Skin epidermis (tissue), 12 donors: ENCODE results near the gene ABHD3.
"Not testable (repeated sequence)": the region's sequence is repeated elsewhere in the genome, so short reads cannot be mapped to it uniquely, and the experiment has no call there.

Experiments
- H3K27ac ChIP-seq, 21 experiments: fragments of 200-600 bp; sonication (generic) in 11 of 21; one replicate each; pipeline ENCODE4 v1.5.0; 2020; ENCODE audit warnings: mild to moderate bottlenecking in 3 of 21, inconsistent platforms in 2 of 21, moderate library complexity in 2 of 21
- H3K4me3 ChIP-seq, 7 experiments: fragments of 200-600 bp; sonication (generic) in 2 of 7; one replicate each; pipeline ENCODE4 v1.5.0; 2020; ENCODE audit warnings: inconsistent platforms in 2 of 7, mild to moderate bottlenecking in 2 of 7, moderate library complexity in 1 of 7

ABHD3 gene

GRCh38 chr18:21707130-21707529 is 2.6 kb upstream of the ABHD3 start:
- not testable (repeated sequence) for H3K27ac ChIP-seq, H3K4me3 ChIP-seq

GRCh38 chr18:21706386-21706865 is 1.9 kb upstream of the ABHD3 start:
- no peak overlapping the region for H3K4me3 ChIP-seq
- no peak overlapping the region for H3K27ac ChIP-seq

DNA sequence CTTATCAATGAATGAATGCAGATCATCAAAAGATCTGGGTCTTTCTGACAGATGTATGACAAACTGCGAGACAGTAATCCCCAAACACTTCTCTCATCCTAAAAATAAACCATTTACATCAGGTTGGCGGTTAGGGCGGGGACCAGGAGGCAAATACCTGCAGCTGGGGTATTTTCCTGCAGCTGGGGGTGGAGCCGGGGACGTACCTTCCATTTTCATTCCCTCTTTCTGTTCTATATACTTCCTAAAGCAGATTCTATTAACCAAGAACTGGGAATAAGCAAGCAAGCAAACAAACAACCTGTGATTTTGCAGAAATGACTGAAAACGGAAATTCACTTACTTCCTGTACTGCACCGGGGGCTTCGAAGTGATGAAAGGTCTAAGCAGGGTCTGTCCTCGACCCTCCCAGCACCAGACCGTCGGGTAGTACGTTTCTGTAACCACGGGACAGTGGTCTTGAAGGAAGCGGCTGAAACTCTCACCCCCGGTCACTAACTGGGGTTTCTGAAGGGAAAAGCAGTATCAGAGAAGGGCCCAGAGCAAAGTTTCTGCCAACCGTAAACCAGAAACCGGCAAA is 1.2 kb downstream of the ABHD3 start:
- Histone ChIP-seq H3K4me3 (peak overlapping the region; percentile 75 to 90 (median 79)), H3K27ac (peak overlapping the region; percentile 46 to 88 (median 86))

- Histone ChIP-seq H3K4me3 (no peak overlapping the region), H3K27ac (peak overlapping the region in 1 of 21 experiments; percentile 87)
Observed at GRCh38 chr18:21702602-21703001, 2.0 kb downstream of the ABHD3 start.

DNA sequence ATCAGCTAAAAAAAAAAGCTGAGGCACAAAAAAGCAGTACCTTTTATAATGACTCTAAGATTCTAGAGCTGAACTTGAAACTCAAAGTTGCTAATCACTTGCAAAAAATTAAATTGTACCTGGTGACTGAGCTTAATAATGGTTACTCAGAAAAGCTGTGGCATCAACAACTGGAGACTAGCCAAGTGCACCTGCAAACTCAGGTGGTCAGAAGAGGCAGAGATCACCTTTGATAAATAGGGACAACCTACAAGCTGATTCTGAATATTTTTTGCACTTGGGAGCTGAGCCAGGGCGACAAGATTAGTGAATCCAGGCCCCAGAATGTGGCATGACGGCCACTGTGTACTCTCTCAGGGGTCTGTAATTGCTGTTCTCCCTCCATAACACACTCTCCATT is 3.0 kb downstream of the ABHD3 start:
- Histone ChIP-seq H3K4me3 (no peak overlapping the region), H3K27ac (no peak overlapping the region)

DNA sequence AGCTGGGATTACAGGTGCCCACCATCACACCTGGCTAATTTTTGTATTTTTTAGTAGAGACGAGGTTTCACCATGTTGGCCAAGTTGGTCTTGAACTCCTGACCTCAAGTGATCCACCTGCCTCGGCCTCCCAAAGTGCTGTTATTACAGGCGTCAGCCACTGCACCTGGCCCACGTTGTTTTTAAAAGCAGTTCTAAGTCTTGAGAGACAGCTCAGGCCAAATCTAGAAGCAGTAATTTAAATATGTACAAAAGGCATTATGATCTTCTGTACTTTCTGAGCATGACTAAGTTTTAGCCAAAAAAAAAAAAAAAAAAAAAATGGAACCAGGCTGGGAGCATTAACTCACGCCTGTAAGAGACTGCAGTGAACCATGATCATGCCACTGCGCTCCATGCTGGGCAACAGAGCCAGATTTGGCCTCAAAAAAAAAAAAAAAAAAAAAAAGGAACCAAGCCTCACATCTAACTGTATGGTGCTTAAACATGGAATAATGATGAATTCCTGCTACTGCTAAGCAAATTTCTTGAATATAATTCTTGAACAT is 4.0 kb downstream of the ABHD3 start:
- no peak overlapping the region for H3K4me3 ChIP-seq
- H3K27ac ChIP-seq = no peak overlapping the region

DNA sequence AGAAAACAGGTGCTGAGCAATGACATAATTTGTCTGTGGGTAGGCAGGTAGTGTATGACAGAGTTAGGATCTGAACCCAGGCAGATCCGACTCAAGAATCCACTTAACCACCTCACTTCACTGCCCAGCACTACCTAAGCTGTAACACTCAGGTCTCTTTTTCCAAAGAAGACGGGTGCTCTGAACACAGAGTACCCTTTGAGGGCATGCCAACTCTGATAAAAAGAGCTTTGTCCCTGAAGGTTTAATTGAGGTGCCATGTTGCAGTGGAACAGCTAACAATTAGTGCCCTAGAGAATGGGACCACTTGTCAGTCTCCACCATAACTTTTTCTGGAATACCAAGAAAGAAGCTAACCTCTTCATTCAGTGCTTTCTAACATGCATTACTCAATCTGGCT is 11.3 kb downstream of the ABHD3 start:
- no peak overlapping the region for H3K4me3 ChIP-seq

GRCh38 chr18:21689736-21690135 is 14.8 kb downstream of the ABHD3 start:
- H3K27ac ChIP-seq = no peak overlapping the region
- no peak overlapping the region for H3K4me3 ChIP-seq

More for the DNA sequence above, 11.3 kb downstream of the ABHD3 start:
- H3K27ac ChIP-seq = no peak overlapping the region

- Histone ChIP-seq H3K4me3 (no peak overlapping the region), H3K27ac (peak overlapping the region in 11 of 21 experiments; percentile 1 to 57 (median 24))
Observed at GRCh38 chr18:21686282-21687105, 18.1 kb downstream of the ABHD3 start.

GRCh38 chr18:21685556-21685981 is 19.0 kb downstream of the ABHD3 start:
- not testable (repeated sequence) for H3K4me3 ChIP-seq
- H3K27ac ChIP-seq = peak overlapping the region in 4 of 21 experiments; percentile 1 to 57 (median 26)

DNA sequence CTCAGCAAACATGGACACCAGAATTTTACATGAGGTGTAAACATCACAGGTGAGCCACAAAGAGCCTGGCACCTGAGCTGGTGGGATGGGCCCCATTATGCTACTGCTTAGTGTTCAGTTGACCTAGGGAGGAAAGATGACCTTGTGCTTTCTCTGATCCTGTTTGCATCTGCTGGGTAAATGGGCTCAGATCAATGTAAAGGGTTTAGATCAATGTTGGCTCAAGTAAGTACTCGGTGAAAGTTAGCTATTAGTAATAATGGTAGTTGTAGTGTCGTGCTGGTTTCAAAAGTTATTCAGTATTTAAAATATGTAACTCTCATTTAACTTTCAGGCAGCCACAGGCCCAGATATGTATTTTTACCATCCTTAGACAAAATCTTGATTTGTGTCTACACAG is 19.8 kb downstream of the ABHD3 start:
- H3K4me3 ChIP-seq = no peak overlapping the region
- peak overlapping the region in 1 of 21 experiments; percentile 17 for H3K27ac ChIP-seq

DNA sequence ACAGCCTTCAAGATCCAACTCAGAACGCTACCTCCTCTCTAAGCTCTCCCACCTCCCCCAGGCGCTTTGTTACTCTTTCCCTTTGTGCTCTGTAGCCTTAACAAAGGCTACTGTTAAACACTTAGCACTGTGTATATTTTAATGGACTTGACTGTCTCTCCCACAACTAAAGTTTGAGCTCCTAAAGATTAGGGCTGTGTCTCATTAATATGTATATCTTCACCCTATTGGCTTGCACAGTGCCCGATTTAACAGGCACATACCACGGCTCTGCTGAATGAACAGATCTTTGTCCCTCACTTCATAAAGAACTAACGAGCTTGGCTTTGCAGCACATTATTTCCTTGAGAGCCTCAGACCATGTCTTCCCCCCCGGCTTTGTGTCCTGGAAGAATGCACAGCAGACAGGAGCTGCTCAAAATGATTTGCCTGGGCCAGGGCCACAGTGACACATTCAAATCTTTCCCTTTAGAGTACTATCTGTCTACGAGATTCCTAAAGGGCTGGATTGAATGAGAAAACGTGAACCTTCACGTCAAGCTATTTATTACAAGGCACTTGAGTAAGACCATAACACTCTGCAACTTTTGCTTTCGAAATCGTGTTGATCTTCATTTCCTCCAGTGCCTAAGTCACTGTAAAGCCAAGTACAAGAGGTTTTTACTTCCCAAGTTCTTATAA is 22.1 kb downstream of the ABHD3 start:
- peak overlapping the region in 5 of 7 experiments; percentile 8 to 32 (median 13) for H3K4me3 ChIP-seq
- peak overlapping the region in 20 of 21 experiments; percentile 15 to 88 (median 74) for H3K27ac ChIP-seq

DNA sequence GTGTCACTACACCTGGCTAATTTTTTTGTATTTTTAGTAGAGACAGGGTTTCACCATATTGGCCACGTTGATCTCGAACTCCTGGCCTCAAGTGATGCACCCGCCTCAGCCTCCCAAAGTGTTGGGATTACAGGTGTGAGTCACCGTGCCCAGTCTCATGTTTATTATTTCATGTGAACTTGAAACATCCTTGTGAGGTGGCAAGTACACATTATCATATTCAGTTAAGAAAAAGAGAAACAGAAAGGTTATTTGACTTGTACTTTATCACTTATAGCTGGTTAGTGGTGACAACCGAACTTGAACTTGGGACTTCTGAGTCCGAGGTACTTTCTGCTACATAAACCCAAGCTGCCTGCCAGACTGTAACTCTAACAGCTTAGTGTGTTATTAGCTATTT is 24.4 kb downstream of the ABHD3 start:
- Histone ChIP-seq H3K4me3 (no peak overlapping the region), H3K27ac (no peak overlapping the region)

GRCh38 chr18:21678859-21679258 is 25.7 kb downstream of the ABHD3 start:
- no peak overlapping the region for H3K27ac ChIP-seq
- H3K4me3 ChIP-seq = no peak overlapping the region

- not testable (repeated sequence) for H3K4me3 ChIP-seq, H3K27ac ChIP-seq
Observed at GRCh38 chr18:21675354-21675753, 29.2 kb downstream of the ABHD3 start.

DNA sequence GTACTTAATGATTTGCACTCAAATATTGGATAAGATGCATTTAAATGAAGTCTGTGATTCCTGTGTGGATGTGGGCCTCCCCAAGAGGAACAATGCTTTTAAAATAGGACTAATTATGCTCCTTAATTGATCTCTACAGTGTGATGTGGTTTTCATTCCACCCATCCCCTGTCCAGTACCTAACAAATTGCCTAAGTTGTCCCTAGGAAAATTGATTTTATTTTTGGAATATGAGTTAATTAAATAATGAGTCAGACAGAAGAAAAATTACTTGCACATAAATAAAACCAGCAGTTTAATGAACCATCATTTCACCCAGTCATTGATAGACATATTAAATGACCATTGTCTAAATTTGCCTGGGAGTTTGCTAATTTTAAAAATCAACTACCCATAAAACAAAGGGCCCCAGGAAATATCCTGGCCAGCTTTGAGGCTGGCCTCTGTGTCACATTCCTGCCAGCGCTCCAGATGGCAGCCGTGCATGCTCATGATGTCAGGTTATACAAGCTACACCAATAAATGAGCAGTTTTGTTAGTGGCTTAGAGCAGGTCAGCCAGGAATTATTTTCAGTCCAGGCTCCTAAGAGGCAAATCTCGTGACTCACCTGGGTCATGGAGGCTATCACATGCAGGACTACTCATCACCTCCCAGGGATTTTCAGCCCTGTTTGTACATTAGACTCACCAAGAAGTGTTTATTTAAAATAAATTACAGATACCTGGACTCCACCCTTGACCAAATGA is 31.9 kb downstream of the ABHD3 start:
- H3K27ac ChIP-seq = no peak overlapping the region
- H3K4me3 ChIP-seq = no peak overlapping the region

DNA sequence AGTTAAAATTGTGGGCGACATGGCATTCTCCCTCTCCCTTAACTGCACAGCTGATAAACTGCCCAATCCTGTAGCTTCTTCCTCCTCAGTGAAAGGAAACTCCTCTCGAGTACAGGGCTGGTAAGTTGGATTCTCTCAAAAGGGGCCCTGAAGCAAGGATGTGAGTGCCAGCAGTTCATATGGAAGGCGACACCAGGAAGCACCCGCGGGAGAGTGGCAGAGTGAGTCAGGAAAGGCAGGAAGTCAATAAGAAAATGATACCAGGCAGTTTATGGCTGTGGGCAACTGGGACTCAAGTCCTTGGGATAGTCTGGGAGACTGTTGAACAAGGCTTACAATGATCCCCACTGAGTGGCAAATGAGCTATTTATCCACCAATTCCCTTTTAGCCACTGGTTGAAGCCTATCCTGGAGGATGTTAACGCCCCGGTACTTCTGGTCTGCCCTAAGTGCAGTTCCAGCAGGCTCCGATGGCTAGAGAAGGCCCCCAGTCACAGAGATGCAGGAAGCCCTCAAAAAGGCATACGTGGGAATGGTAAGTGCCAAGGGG is 34.8 kb downstream of the ABHD3 start:
- no peak overlapping the region for H3K27ac ChIP-seq
- no peak overlapping the region for H3K4me3 ChIP-seq

DNA sequence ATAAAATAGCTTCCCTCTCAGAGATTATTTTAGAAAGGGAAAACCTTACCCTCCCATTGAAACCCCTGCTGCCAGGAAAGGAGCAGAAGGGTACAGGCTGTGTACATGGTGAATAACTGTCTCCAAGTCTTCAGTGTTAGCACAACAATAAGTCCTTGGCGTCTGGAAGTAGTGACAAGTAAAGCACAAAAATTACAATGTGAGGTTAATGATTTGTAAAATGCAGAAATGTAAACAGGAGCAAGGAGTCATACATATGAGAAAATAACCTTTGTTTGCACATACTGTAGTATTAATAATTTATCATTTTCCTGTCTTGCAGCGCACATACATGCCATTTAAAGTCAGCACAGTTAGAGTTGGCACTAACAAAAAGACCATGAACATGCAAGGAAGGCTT is 40.5 kb downstream of the ABHD3 start:
- Histone ChIP-seq H3K4me3 (no peak overlapping the region), H3K27ac (no peak overlapping the region)

DNA sequence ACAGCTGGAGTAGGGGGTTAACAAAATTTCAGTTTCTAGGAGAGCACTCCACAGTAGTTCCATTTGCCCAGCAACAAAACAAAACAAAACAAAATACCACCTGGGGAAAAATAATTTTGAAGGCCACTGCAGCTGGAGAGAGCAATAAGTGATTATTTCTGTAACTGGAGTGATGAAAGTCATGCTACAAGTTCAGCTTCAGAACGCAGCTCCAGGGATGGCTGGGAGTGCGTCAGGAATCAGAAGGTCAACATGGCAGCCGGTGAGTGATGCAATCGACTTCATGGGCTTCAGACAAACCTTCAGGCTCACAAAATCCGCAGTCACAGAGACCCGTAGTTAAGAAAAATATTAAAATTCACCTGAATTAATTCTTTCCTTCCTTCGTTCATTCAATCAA is 41.0 kb downstream of the ABHD3 start:
- Histone ChIP-seq H3K27ac (no peak overlapping the region), H3K4me3 (no peak overlapping the region)
